ENCODE data around the gene ZFYVE28.

The ZFYVE28 gene

GRCh38 chr4:2378898-2379297, 39.5 kb downstream of the ZFYVE28 start:
- Mint-ChIP-seq H3K4me1 (peaks cover 11% of the 10 kb centered on the region), H3K9me3 (no peaks in the 10 kb centered on the region), H3K27ac (no peak overlapping the region), H3K27me3 (no peaks in the 10 kb centered on the region), H3K36me3 (peaks cover under 1% of the 10 kb centered on the region), H3K4me3 (no peak overlapping the region)

GRCh38 chr4:2378401-2378800, 40.0 kb downstream of the ZFYVE28 start:
- peaks cover 2% of the 10 kb centered on the region for H3K36me3 Mint-ChIP-seq
- peaks cover 8% of the 10 kb centered on the region for H3K4me1 Mint-ChIP-seq
- no peaks in the 10 kb centered on the region for H3K9me3 Mint-ChIP-seq
- H3K4me3 Mint-ChIP-seq = no peak overlapping the region
- H3K27ac Mint-ChIP-seq = no peak overlapping the region
- no peaks in the 10 kb centered on the region for H3K27me3 Mint-ChIP-seq

- Mint-ChIP-seq H3K9me3 (no peaks in the 10 kb centered on the region), H3K36me3 (peaks cover 2% of the 10 kb centered on the region), H3K4me1 (no peaks in the 10 kb centered on the region), H3K27ac (no peak overlapping the region), H3K4me3 (no peak overlapping the region), H3K27me3 (no peaks in the 10 kb centered on the region)
These were observed 41.2 kb downstream of the ZFYVE28 start for GRCh38 chr4:2377241-2377640.

- H3K27ac Mint-ChIP-seq = no peak overlapping the region
- no peak overlapping the region for H3K4me3 Mint-ChIP-seq
- no peaks in the 10 kb centered on the region for H3K9me3 Mint-ChIP-seq
- H3K4me1 Mint-ChIP-seq = no peaks in the 10 kb centered on the region
- no peaks in the 10 kb centered on the region for H3K27me3 Mint-ChIP-seq
- H3K36me3 Mint-ChIP-seq = peaks cover 2% of the 10 kb centered on the region
These were observed 43.0 kb downstream of the ZFYVE28 start for GRCh38 chr4:2375427-2375826.

GRCh38 chr4:2373532-2373931, 44.9 kb downstream of the ZFYVE28 start:
- H3K4me3 Mint-ChIP-seq = no peak overlapping the region
- peaks cover 2% of the 10 kb centered on the region for H3K36me3 Mint-ChIP-seq
- no peaks in the 10 kb centered on the region for H3K4me1 Mint-ChIP-seq
- no peaks in the 10 kb centered on the region for H3K27me3 Mint-ChIP-seq
- no peaks in the 10 kb centered on the region for H3K9me3 Mint-ChIP-seq
- H3K27ac Mint-ChIP-seq = no peak overlapping the region

GRCh38 chr4:2372488-2373030, 45.9 kb downstream of the ZFYVE28 start:
- Mint-ChIP-seq H3K27ac (no peak overlapping the region), H3K4me3 (no peak overlapping the region)

GRCh38 chr4:2371765-2372487, 46.5 kb downstream of the ZFYVE28 start:
- Mint-ChIP-seq H3K27me3 (no peaks in the 10 kb centered on the region), H3K9me3 (no peaks in the 10 kb centered on the region), H3K27ac (no peak overlapping the region), H3K4me3 (no peak overlapping the region), H3K36me3 (peaks cover 2% of the 10 kb centered on the region), H3K4me1 (no peaks in the 10 kb centered on the region)

More at GRCh38 chr4:2372488-2373030, 45.9 kb downstream of the ZFYVE28 start:
- Mint-ChIP-seq H3K36me3 (peaks cover 2% of the 10 kb centered on the region), H3K9me3 (no peaks in the 10 kb centered on the region), H3K27me3 (no peaks in the 10 kb centered on the region), H3K4me1 (no peaks in the 10 kb centered on the region)

GRCh38 chr4:2370597-2371320, 47.7 kb downstream of the ZFYVE28 start:
- no peak overlapping the region for H3K4me3 Mint-ChIP-seq
- H3K9me3 Mint-ChIP-seq = no peaks in the 10 kb centered on the region
- no peak overlapping the region for H3K27ac Mint-ChIP-seq
- H3K36me3 Mint-ChIP-seq = peaks cover 2% of the 10 kb centered on the region
- no peaks in the 10 kb centered on the region for H3K27me3 Mint-ChIP-seq
- H3K4me1 Mint-ChIP-seq = no peaks in the 10 kb centered on the region

- H3K36me3 Mint-ChIP-seq = peaks cover under 1% of the 10 kb centered on the region
- H3K27me3 Mint-ChIP-seq = no peaks in the 10 kb centered on the region
- H3K4me1 Mint-ChIP-seq = no peaks in the 10 kb centered on the region
- H3K9me3 Mint-ChIP-seq = no peaks in the 10 kb centered on the region
- peak overlapping the region; percentile 65 for H3K27ac Mint-ChIP-seq
- no peak overlapping the region for H3K4me3 Mint-ChIP-seq
These were observed 49.6 kb downstream of the ZFYVE28 start for GRCh38 chr4:2368746-2369437.

- H3K4me3 Mint-ChIP-seq = no peak overlapping the region
- no peaks in the 10 kb centered on the region for H3K27me3 Mint-ChIP-seq
- H3K36me3 Mint-ChIP-seq = no peaks in the 10 kb centered on the region
- peaks cover 6% of the 10 kb centered on the region for H3K4me1 Mint-ChIP-seq
- H3K27ac Mint-ChIP-seq = no peak overlapping the region
- no peaks in the 10 kb centered on the region for H3K9me3 Mint-ChIP-seq
These were observed 50.8 kb downstream of the ZFYVE28 start for GRCh38 chr4:2367626-2368025.

GRCh38 chr4:2366252-2367192, 51.9 kb downstream of the ZFYVE28 start:
- H3K9me3 Mint-ChIP-seq = no peaks in the 10 kb centered on the region
- no peak overlapping the region for H3K4me3 Mint-ChIP-seq
- no peaks in the 10 kb centered on the region for H3K27me3 Mint-ChIP-seq
- no peak overlapping the region for H3K27ac Mint-ChIP-seq
- H3K36me3 Mint-ChIP-seq = no peaks in the 10 kb centered on the region
- peaks cover 8% of the 10 kb centered on the region for H3K4me1 Mint-ChIP-seq

GRCh38 chr4:2365913-2366210, 52.6 kb downstream of the ZFYVE28 start:
- Mint-ChIP-seq H3K4me3 (no peak overlapping the region), H3K4me1 (peaks cover 9% of the 10 kb centered on the region), H3K27me3 (no peaks in the 10 kb centered on the region), H3K9me3 (no peaks in the 10 kb centered on the region), H3K36me3 (no peaks in the 10 kb centered on the region), H3K27ac (no peak overlapping the region)

GRCh38 chr4:2365054-2365912, 53.2 kb downstream of the ZFYVE28 start:
- H3K27me3 Mint-ChIP-seq = no peaks in the 10 kb centered on the region
- H3K27ac Mint-ChIP-seq = peak overlapping the region; percentile 80
- no peaks in the 10 kb centered on the region for H3K9me3 Mint-ChIP-seq
- H3K36me3 Mint-ChIP-seq = no peaks in the 10 kb centered on the region
- peaks cover 9% of the 10 kb centered on the region for H3K4me1 Mint-ChIP-seq
- peak overlapping the region; percentile 70 for H3K4me3 Mint-ChIP-seq

GRCh38 chr4:2364654-2365053, 53.8 kb downstream of the ZFYVE28 start:
- peak overlapping the region; percentile 30 for H3K27ac Mint-ChIP-seq
- peaks cover 9% of the 10 kb centered on the region for H3K4me1 Mint-ChIP-seq
- no peaks in the 10 kb centered on the region for H3K36me3 Mint-ChIP-seq
- H3K9me3 Mint-ChIP-seq = no peaks in the 10 kb centered on the region
- H3K27me3 Mint-ChIP-seq = no peaks in the 10 kb centered on the region
- H3K4me3 Mint-ChIP-seq = peak overlapping the region; percentile 75

All from activated naive CD4-positive, alpha-beta T cell treated with anti-CD3 and anti-CD28 coated beads, Interleukin-2, amount 50 U/mL, for 24 hours (primary cell).